Measurements from ENCODE around the gene SNX3.

SNX3 gene

DNA sequence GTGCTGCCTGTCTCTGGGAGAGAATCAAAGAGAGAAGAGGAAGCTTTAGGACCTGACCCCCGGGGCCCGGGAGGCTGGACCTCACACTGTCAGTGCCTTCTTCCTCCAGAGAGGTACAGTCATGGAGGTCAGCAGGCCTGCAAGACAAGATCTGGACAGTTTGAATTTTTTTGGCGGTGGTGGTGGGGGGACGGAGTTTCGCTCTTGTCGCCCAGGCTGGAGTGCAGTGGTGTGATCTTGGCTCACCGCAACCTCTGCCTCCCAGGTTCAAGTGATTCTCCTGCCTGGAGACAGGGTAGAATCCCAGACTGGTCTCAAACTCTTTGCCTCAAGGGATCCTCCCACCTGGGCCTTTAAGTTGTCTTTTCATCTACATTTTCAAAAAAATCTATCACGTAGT, 60.7 kb downstream of the SNX3 start:
- DNase-seq = no peak

DNA sequence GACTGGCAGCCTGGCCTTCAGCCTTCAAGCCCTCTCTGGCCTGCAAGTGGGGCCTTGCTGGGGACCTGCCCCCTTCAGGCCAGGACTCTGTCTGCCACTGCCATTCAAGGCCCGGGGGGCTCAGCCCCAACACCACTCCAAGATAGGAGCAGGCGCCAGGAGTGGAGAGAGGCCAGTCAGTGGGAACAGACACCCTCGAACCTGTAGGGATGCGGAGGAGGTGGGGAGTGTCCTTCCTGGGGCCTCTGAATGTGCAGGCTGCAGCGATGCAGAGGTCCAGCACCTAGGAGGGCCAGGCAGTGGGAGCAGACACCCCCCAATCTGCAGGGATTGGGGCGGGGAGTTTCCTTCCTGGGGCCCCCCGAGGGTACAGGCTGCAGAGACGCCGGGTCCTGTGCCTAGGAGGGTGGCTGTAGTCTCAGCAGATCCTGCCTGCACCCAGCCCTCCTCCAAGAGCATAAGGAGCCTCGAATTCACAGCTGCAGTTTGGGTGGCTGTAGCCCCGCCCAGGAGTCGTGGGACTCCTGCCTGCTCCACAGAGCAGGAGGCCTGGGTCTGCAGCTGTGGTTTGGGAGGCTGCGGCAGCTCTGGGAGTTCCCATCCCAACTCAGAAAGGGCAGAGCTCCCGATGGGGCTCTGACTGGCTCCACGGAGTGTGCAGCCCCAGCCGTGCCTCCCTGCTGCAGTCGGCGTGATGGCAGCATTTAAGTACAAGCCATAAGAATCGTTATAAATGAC, 61.9 kb downstream of the SNX3 start:
- DNase-seq = no peak

DNA sequence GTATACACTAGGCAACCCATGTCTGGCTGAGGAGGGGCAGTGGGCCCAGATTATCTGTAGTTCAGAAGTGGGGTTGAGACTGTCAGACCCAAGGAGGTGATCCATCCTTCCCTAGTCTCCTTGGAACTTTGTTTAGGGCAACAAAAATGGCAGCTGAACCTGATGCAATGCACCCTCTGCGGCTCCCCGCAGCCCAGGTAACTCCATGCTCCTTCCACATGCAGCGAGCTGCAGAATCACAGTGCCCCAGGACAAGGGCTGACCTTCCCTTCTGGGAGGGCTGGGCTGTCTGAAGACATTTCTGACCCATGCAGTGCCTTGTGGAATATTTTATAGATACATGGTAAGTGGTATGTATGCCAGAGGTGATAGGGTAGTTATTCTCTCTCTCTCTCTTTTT, 65.6 kb downstream of the SNX3 start:
- DNase-seq = no peak

DNA sequence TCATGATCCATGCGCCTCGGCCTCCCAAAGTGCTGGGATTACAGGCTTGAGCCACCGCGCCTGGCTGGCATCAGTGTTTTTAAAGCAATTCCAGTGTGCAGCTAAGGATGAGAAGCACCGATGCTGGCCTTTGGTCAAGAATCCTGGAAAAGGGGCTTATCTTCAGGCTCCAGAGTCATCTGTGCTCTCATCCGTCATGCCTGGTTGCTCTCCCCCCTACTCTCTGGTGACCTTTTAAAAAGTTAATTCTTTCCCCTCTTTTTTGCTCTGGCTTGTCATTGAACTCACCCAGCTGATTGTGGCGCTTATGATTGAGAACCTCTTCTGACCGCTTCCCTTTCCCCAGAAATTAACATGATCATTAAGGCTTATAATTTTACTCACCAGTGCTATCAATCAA, 66.3 kb downstream of the SNX3 start:
- no peak for DNase-seq

DNA sequence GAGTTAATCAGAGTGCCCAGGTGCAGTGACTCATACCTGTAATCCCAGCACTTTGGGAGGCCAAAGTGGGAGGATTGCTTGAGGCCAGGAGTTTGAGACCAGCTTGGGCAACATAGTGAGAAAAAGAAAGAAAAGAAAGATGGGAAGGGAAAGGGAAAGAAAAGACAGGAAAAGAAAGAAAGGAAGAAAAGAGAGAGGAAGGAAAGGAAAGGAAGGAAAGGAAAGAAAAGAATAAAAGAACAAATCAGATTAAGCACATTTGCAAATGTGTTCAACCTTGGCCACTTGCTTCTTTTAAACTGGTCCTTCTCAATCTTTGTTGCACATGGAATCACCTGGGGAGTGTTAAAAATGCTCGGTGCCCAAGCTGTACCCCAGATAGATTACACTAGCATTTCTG, 67.0 kb downstream of the SNX3 start:
- no peak for DNase-seq

DNA sequence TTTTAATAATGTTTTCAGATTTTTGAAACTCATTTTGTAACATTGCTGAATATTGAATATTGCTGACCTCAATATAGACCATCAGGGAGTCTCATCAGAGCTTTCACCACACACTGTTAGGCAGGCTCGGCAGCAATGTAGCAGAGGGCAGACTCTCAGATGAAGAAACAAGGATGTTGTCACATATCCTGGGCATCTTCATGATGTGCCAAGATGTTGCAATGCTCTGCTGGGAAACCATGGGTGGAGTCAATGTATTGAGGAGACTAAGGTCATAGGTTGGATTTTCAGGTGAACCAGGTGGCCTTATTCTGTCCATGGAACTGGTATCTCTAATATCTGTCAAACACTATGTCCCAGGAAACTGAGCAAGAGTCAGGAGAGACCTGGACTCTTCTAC, 67.7 kb downstream of the SNX3 start:
- DNase-seq = no peak

DNA sequence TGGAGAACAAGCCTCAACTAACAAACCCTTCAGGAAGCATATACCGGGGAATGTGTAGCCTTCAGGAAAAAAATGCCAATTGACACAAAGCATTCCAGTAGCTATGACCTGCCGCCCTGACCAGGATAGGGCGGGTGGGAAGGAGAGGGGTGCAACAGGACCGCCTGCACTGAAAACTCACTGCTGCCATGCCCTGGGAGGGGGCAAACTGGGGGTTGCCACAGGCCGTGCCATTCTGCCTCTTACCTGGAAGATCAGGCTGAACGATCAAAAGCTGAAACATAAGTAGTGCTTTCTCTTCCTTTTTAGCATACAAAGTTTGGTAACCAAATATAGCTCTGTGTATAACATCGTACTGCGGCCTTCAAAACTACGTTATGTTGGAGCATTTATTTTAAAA, 73.3 kb downstream of the SNX3 start:
- DNase-seq = no peak

DNA sequence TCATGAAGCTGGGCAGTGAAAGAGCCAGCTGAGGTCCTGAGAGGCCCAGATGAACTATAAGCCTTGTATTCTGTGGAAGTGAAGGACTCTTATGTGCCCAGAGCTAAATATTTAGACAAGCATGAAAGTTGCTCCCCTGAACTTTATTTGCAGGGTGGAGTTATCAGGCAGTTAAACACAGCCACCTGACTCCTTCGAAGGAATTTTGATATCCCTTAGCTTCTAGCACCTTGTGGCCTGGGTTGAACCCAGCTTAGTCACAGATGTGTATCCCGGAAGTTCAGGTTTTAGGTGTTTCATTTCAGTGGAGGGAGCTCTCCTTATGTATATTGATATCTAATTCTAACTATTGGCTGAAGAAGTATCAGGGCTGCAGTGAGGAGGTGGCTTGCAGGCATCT, 74.6 kb downstream of the SNX3 start:
- no peak for DNase-seq

DNA sequence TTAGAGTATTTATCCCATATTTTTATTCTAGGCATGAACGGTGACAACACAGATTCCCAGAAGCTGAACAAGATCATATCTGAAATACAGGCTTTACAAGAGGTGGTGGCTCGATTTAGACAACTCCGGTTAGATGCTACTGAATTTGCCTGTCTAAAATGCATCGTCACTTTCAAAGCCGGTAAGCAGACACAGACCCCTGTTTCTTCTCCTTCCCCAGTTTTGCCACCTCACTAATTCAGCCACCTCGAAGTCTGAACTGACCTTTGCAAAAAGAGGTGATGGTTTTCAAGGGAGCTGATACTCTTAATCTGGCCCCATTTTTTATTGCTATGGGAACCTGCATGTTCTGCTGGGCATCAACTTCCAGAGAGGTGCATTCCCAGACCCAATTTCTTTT, 80.1 kb downstream of the SNX3 start:
- no peak for DNase-seq

DNA sequence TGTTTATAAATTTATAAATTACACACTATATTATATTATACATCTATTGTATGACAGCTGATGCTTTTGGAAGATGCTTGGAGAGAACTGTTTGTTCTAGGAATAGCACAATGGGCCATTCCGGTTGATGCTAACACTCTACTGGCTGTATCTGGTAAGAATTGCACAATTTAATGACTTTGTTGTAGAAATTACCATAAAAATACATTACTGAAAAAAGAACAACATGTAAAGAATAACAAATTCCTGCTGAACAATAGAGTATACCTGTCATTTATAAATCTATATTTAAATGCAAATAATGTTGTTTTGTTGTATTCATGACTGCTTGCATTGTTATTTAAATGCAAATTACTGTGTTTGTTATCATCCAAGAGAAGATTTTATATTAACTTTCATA, 80.6 kb downstream of the SNX3 start:
- DNase-seq = no peak

DNA sequence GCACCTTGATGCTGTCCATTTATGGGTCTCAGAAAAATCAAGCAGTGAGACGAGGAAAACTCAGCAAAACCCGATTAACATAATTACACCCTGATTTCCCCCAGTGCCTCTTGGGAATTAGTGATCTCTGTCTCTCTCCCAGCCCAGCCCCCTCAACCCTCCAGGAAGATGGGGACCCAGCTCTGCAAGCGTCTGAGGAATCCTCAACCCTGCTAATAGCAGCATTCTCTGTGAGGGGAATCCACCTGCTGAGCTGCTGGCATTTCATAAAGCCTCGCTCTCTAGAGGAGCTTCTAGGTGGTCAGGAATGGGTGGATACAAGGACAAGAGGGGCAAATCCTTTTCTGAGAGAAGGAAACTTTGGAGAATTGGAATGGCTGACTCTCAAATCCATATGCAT, 81.1 kb downstream of the SNX3 start:
- no peak for DNase-seq

DNA sequence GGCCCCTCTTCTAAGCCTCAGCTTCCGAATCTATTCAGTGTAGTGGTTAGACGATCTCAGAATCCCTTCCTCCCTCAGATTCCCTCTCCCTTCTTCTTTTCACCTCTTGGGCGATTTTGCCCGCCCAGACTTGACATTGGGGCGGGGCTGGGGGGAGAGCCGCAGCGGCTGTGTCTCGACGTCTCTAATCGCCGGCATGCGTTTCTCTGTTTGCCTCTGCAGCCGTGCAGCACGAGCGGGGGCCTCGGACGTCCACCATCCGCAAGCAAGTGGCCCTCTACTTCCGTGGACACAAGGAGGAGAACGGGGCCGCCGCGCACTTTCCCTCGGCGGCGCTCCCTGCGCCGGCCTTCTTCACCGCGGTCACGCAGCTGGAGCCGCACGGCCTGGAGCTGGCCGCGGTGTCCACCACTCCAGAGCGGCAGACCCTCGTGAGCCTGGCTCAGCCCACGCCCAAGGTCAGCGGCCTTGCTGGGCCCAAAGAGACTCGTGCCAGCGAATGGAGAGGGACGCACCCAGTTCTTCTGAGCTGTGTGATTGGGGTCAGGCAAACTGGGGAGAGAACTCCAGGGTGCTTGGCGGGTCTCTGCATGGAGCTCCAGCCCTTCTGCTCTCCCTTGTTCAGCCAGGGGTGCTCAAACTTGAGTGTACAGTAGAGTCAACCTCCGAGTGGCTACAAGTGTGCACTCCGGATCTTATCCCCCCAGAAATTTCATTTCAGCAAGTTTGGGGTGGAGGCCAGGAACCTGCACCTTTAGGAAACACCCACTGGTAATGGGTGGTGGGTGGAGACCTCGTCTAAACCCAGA, 84.4 kb downstream of the SNX3 start:
- no peak for DNase-seq

DNA sequence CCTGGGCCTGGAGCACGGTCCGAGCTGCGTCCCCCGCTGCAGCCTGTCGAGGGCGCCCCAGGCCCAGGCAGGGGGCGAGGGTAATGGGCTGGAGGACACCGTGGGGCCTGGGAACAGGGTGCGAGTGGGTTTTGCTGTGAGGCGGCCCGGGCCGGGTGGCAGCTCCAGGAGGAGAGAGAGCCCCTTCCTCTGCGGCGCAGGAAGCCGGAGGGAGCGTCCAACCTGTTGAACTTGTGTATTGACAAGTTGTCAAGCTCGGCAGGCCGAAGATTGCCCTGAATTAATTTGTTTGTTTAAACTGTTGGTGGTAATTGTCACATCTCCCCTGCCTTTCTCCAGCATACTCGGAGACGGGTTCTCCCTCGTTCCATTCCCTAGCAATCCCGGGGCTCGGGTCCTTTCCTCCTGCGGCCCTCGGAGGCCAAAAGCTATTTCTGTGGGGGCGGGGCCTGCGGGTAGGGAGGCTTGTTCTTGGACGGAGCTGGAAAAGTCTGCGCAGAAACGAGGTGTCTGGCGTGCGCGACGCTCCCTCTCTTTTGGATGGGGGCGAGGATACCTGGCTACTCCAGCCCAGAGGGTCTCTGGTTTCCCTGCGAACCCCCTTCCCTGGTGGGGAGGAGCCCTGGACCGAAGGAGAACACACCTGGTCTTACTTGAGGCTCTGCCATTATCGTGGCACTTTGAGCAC, 85.1 kb downstream of the SNX3 start:
- DNase-seq = no peak

DNA sequence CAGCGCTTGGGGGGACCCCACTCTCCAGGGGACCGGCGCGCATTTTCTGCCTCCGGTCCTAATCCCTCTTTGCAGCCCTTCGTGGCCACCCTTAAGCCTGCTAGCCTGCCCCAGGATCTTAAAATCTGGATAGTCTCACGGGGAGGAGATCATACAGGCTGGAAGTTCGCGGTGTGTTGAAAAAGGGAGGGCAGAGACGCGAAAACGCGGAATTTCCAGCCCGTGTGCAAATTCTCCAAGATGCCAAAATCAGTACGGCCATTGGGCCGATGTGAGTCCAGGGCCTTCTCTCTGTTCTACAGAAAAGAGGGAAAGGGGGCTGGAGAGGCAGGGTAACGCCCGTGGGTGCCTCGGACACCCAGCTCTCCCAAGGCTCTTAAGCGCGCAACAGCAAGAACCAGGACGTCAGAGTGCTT, 85.7 kb downstream of the SNX3 start:
- DNase-seq = no peak

DNA sequence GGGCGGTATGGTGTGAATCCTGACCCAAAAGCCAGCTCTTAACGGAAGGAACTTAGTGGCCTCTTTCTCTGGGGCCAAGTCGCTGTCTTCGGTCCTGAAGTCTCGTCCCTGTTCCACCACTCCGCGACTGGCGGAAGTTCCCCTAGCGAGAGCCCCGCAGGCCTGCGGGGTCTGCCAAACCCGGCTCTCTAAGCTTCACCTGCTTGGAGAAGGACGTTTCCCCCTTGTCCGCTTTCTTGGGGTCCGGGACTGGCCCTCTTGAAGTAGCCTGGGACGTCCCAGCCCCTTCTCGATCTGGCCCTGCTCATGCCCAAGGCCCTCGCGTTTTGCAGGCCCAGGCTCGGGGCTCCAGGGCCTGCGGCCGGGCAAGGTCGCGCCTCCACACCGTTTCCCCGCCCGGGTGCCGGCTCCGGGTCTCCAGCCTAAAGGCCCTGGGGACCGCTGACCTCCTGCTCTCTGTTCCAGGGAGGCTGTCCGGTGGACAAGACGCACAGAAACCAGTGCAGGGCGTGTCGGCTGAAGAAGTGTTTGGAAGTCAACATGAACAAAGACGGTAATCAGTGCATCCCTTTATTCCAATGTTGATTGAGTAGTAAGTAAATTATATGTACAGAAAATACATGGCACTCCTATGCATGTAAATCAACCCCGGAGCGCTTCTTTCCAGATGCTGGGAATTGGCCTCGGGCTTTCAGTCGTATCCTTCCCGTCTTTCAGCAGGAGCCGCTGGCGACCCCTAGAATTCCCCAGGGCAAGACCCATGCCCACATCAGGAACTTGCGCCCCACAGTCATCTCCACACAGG, 86.3 kb downstream of the SNX3 start:
- DNase-seq = no peak

DNA sequence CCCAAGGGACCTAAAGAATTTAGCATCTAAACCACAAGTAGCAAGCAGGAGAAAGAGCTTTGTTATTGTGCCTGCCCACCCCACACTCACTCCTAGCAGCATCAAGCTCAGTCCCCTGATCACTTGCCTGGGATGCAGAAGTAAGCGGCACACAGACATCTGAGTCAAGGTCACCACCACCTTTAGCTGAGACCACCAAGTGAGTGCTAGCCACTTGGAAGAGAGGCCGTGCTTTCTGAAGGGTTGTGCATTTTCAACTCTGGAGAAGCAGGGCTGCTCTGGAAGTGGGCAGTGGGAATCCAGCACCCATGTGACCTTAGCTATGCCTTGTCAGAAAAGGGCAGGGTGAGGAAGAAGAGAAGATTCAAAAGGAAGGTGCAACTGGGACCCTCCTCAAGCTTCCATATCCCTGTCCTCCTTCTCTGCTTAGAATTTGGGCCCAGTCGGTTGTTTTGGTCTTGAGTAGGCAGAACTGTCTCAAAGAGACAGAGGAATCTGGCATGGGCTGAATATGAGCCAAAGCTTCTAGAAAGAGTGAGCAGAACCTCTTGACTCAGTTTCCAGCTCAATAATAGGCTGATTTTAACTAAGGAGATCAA, 88.8 kb downstream of the SNX3 start:
- DNase-seq = no peak

DNA sequence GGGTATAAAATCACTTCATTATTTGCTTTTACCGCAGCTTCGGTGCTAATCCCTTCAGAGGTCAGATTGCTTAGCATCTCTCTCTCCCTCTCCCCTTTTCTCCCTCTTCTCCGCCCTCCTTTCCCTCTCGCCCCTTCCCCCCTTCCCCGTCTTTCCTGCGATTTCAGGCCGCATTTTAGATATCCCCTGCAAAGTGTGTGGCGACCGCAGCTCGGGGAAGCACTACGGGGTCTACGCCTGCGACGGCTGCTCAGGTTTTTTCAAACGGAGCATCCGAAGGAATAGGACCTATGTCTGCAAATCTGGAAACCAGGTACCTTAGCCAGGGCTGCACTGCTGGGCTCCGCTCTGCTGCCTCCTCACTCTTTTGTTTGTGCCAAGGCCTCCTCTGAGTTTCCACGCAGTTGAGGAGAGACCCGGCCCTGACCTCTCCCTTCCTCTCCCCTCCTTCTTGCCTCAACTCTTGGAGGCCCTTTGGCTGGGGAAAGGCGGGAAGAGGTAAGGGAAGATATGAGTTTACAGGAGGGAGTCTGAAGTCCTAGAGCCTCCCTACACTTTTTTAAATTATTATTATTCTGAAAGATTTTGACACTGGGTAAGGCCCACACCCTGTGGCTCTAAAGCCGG, 89.4 kb downstream of the SNX3 start:
- DNase-seq = no peak

DNA sequence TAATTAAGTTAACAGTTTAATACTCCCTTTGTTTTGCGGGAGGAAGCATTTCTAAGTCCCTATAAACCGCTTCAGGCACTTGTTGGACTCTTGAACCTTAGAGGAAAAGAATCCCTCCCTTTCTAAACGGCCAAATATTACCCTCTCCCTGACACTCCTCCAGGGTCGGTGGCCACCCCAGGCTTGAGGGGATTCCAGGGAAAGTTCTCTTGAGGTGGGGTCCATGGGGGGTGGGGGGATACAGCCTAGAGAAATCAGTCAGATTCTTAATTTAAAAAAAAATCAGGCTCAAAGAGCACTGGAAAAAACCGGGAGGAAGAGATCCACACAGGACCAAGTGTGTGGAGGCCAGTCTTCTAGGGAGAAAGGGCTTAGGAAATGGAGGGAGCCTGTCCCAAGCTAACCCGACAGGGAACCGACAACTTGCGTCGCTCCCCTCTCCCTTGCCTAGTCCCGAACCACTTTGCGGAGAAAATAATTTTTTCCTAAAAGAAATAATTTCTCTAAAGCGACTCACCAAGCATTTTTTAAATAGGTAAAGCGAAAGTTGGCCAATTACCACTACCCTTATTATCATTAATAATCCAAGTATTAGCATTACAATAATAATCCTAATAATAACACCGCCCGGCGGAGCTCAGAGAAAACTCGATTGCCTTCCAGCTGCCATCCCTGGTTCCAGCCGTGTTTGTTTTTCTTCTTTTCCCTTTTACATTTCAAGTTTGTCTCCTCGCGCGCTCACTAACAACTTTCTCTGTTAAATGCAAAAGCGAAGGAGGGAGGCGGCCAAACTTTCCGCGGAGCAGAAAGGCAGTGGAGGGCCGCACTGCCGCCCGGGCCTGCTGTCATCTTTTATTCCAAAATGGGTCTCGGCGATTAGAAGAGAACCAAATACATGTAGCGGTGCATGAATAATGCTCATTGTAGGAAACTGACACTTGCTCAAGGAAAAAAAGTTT, 90.2 kb downstream of the SNX3 start:
- no peak for DNase-seq

DNA sequence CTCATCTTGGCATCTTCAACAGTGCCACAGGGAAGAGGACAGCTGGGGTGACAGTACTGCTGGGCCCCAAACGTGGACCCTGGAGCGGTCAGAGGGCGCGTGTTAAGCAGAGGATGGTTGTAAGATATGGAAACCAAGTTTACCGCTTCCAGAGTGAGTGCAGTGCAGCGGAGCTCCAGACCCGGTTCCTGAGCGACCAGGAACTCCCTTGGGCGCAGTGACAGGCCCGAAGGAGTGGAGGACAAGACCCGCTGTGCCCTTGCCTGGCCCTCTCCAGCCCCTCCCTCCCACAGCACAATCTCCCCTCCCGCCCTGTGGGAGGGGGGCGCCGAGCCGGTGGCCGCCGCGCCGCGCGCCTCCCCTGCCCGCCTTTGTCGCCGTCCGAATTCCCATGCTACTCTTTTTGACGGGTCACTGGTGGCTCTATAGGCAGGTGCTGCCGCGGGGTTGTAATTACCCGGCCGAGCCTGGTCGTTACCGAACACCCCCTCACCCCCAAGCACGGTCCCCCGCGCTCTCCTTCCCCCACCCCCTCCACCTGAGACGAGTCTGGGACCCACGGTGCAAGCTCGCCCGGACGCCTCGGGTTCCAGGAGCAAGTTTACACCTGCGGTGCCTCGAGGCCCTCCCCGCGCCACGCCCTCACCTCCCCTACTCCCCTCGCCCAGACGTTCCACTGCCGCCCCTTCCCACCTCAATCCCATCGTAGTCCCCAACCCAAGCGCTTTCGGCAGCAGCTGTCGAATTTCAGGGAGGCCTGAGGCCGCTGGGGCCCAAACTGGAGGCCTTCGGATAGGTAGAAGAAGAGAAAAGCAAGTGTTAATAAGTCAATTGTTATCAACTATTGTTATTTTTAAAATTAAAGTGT, 91.1 kb downstream of the SNX3 start:
- no peak for DNase-seq
